NCI-H128 (cell line): Measurements from ENCODE around the gene TMEM242.

Experiments used
- DNase-seq: peaks from one replicate; lab custom pipeline; 2025; ENCODE audit not compliant: unreplicated experiment; lab: John Stamatoyannopoulos, UW

TMEM242 gene

GRCh38 chr6:157271911-157272310, 51.4 kb downstream of the TMEM242 start:
- no peak for DNase-seq

DNA sequence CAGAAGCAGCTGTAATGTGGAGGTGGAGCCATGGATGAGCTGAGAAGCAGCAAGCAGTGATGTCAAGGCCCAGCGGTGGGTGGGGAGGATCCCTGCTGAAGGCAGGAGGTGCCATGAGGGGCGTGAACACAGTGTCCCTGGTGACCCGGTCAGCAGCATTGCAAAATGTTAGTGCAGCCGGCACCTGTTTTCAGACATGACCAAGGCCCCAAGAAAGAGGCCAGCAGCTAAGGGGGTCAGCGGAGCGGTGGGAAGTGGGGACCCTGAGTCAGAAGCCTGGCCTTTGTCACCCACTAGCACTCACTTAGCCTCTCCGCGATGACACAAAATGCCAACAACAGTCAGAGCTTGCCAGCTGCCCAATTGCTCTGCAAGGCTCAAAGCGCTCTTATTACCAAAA, 51.9 kb downstream of the TMEM242 start:
- DNase-seq: no peak

- no peak for DNase-seq
These were observed 52.4 kb downstream of the TMEM242 start for GRCh38 chr6:157270916-157271315.

DNA sequence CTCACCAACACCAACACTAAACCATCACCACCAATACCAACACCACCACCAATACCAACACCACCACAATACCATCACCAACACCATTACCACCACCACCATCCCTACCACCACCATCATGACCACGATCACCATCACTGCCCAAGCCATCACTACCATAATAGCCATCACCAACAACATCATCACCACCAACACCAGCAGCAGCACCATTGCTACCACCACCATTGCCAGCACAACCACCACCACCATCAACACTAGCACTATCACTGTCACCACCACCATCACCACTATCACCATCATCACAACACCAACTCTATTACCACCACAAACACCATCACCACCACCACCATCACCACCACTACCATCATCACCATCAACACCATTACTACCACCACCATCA, 53.0 kb downstream of the TMEM242 start:
- no peak for DNase-seq

DNA sequence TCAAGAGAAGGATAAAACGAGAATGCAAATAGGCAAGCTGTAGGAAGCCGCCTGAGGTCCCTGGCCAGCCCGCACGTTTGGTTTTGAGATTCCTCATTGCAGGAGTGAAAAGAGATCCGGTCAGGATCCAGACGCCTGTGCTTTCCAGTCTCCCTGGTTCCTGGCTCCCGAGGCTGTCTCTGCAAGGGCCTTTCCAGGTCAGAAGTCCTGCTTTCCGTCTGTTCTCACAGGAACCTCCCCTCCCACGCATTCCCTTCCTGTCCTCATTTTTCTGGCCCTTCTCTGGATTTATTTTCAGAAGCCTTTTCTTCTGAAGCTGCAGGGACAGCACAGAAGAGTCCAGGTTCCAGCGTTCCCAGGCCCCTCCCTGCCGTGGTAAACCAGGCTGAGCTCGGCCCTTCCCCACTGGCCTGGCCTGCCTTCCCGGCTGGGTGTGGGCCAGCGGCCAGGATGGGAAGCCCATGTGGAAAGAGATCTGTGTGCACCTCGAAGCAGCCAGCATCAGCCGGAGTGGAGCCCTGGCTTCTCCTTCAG, 54.0 kb downstream of the TMEM242 start:
- DNase-seq: no peak

- no peak for DNase-seq
These were observed 54.5 kb downstream of the TMEM242 start for GRCh38 chr6:157268835-157269234.

DNA sequence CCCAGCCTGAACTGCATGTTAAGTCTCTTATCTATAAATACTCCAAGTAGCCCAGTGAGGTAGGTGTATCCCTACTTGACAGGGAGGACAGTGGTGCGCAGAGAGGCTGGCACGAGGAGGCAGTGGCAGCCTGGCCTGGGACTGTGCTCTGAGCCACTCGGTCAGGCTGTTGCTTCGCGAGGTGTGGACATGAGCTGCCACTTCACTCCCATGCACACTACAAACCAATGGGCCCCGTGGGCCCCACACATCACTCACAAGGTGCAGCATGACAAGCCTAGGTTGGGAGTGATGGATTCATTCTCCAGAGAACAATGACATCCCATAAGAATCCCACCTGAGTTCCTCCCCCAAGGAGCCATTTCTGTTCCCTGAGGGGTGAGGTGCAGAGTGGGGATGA, 54.9 kb downstream of the TMEM242 start:
- no peak for DNase-seq

- DNase-seq: no peak
These were observed 55.7 kb downstream of the TMEM242 start for GRCh38 chr6:157267654-157268053.

DNA sequence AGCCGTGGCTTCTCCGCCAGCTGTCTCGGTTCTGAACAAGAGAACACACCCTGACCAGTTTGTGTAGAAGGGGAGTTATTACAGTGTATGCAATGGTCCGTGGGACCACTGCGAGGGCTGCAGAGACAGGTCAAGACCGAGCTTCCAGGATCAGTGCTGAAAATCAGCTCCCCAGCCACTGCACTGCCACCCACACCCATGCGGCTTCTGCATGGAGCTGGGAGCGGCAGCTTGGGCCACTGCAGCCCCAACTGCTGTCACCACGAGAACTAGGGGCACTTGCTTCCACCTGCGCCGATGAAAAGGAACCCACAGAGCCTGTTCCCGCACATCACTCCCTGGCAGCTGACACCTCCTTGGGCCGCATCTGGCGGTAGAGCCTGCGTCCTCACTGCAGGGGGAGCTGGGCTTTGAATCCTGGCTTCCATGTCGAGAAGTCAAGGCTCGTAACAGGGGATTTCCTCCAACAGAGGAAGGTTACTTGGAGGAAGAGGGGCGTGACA, 56.2 kb downstream of the TMEM242 start:
- no peak for DNase-seq

DNA sequence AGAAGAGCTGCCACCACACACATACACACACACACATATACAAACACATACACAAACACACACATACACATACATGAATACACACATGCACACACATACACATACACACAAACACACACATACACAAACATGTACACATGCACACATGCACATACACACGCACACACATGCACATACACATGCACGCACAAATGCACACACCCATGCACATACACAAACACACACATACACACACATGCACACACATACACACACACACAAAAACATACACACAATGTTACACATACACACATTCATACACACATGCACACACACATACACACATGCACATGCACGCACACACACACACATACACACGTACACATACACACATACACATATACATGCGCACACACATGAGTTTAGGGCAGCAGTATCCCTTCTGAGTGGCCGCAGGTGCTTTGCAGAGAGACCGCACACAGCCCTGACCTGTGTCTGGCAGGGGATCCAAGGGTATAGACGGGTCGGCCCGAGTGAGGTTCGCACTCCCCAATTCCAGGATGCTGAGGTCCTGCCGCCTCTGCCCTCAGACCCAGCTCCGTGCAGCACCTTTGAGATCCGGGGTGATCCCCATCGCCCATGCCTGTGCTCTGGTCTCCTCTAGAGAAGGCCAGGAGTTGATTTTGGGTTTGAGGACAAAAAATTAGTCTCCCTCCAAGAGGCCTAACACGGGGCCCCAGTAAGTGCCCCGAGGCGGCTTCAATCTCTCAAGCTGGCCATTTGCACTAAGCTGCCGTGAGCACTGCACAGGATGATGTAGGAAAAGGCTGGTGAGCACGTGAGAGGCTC, 56.8 kb downstream of the TMEM242 start:
- no peak for DNase-seq

- DNase-seq: peak; percentile 31
These were observed 57.7 kb downstream of the TMEM242 start for GRCh38 chr6:157265635-157266034.

DNA sequence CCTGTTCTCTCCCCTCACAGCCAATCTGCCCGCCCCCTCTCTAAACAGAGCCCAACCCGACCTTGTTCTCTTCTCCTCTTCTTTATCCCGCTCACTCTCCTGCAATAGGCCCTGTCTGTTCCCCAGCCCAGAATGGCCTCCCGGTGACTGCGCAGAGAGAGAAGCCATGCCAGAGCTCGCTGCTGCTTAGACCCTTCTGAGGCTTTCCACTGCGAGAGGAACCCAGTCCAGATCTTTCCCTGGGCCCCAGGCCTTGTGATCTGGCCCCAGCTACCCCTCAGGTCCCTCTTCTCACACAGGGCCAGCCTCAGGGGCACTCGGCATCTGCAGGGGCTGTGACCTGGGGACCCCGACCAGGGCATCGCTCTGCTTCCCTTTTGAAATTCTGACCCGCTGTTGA, 58.1 kb downstream of the TMEM242 start:
- DNase-seq: no peak

- DNase-seq: no peak
These were observed 58.6 kb downstream of the TMEM242 start for GRCh38 chr6:157264701-157265100.

DNA sequence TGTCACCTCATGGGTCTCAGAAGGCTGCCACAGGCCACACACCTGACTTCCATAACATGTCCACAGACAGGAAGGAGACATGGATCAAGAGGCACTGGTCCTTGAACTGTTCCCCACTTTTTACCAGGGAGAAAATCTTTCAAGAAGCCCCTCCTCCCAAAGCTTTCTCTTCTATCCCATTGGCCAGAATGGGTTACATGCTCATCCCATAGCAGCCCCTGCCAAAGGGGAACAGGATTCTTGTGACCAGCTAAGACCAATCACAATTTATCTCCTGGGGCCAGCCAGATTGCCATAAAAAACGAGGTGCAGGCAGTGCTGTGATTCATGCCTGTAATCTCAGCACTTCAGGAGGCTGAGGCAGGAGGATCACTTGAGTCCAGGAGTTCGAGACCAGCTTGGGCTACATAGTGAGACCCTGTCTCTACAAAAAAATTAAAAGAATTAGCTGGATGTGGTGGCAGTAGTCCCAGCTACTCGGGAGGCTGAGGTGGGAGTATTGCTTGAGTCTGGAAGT, 59.4 kb downstream of the TMEM242 start:
- DNase-seq: no peak

- DNase-seq: no peak
These were observed 60.2 kb downstream of the TMEM242 start for GRCh38 chr6:157263146-157263545.

DNA sequence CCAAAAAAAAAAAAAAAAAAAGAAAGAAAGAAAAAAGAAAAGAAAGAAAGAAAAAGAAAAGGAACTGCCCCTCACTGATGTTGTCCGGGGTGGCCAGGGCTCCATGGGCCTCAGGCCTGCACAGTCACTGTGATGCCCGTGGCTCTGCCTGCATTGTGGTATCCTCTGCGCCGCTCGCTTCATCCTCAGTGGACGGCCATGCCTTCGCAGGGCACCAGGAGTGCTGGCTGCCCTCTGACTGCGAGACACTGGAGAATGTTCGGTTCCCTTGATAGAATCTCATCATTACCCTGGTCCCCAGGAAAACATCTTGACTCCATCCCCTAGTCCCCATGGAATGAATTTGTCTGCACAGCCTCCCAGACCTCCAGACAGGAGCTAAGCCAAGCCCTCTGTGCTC, 61.7 kb downstream of the TMEM242 start:
- DNase-seq: no peak

DNA sequence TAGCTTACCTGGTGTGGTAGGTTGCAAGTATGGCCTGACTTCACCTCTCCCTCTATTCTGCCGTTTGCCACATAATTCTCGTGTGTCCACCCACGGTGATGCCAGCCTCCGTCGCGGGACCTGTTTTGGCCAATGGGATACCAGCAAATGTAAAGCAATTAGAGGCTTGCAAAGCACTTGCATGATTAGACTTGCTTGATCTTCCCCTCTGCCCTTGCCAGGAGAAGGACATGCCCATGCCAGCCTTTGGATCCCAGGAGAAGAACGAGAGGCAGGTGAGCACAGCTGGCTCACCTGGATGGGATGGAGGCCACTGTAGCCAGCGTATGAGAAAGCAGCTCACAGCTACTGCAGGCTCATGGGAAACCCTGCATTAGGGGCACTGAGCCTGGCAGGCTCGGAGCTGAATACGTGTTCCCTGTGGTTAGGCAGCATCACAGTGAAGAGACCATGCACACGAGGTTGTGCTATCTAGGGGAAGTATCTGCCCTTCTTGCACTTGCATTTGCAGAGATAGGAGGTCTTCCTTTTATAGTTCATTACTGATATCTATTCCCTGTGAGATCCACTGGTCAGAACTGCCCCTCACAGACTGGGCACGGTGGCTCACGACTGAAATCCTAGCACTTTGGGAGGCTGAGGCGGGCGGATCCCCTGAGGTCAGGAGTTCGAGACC, 62.4 kb downstream of the TMEM242 start:
- DNase-seq: no peak

- DNase-seq: no peak
These were observed 63.9 kb downstream of the TMEM242 start for GRCh38 chr6:157259443-157259842.

DNA sequence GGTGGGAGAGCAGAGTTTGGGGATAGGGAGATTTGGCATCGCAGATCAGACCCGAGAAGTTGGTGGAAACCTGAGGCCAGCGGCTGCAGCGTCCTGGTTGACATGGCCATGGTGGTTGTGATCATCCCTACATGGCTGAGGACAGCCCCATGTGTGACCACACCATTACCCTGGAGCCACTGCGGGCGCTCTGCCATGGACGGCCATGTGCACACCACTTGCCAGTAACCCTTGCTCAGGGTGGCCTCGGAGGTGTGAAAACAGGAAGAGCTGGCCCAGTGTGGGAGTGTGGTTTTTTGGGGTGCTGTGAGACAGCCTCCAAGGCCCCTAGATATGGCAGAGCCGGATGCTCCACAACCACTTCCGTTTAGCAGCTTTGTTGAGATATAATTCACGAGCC, 64.4 kb downstream of the TMEM242 start:
- no peak for DNase-seq

DNA sequence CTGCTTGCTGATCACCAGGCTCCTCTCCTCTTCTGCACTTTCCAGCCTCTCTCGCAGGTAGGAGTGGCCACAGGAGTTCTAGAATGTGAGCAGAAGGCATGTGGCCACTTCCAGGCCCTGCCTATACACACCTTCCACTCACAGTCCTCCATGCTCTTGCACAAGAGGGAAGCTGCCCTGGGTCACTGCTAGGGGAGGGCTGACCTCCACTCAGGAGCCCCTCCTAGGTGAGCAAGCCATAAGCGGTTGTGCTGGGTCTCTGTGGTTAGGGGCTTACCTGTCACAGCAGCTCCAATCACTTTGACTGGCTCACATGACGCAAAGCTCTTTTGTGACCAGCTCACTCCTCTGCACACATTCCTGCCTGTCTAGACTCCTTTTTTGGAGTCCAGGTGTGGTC, 68.2 kb downstream of the TMEM242 start:
- no peak for DNase-seq

DNA sequence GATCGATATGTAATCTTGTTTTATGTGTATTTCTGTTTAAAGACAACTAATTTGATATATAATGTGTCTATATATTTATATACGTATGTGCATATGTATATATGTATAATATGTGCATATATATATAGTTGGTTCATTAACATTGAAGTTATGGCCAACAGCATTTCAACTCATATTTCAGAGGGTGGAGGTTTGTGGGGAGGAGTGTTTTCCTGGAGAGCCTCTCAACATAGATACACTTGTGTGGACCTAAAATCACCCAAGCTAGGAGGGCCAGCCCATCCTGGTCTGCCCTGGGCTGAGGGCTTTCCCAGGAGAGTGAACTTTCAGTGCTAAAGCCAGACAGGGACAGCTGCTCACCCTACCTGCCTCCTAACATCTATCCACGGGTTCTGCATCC, 68.8 kb downstream of the TMEM242 start:
- no peak for DNase-seq

DNA sequence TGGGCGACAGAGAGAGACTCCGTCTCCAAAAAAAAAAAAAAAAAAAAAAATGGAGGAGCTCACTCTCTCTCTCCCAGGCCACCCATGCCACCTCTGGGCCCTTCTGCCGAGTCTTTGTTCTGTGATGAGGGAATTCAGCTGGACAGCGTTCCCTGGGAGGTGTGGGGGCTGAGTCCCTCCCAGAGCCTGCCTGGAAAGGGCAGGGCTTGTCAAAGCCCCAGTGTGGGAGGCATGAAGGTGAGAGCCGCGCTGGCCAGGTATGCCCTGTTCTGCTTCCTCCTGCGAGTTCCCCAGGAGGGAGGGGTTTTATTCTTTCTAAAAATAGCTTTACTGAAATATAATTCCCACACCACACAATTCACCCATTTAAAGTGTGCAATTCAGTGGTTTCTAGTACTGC, 69.6 kb downstream of the TMEM242 start:
- no peak for DNase-seq
